Measurements from ENCODE around the gene ATP6AP1.

Gene ATP6AP1

DNA sequence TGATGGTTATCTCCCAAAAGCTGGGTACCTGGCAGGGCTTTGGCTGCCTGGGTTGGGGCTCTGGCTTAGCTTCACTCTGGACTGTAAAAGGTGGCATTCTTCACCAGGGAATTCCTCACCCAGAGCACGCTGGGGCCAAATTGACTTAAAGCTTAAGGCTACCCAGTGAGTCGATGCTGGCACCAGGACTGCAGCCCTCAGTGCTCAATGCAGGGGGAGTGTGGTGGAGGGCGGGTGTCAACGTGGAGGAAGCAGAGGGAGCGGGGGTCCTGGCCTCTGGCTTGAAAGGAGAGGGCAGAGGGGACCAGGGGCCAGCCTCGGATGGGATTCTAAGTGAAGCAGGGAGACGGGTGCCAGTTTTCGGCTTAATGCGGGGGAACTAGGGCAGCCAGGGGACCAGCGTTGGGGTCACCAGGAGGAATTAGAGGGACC is 15.0 kb downstream of the ATP6AP1 start:
- peaks cover 14% of the 10 kb centered on the region for H3K36me3 ChIP-seq (ENCODE audit: control insufficient read depth, low read length)
- H3K4me1 ChIP-seq (ENCODE audit: control insufficient read depth, low read length) = peaks cover 15% of the 10 kb centered on the region

GRCh38 chrX:154443992-154444754 is 15.7 kb downstream of the ATP6AP1 start, which contains the start of gene FAM50A:
FAM50A (plus strand) TSS chrX:154444141; CDS start chrX:154444236, 95 bp downstream.
- H3K79me2 ChIP-seq (ENCODE audit: control insufficient read depth, low read length) = peaks cover under 1% of the 10 kb centered on the region
- peaks cover 14% of the 10 kb centered on the region for H3K4me1 ChIP-seq (ENCODE audit: control insufficient read depth, low read length)
- H3K27ac ChIP-seq (ENCODE audit: low read depth, low read length) = no peak within 1 kb of the TSS
- peak within 1 kb of the TSS; percentile 74 for H3K4me3 ChIP-seq (ENCODE audit: low read length)
- no peaks in the 10 kb centered on the region for H4K20me1 ChIP-seq (ENCODE audit: control insufficient read depth, insufficient read depth, low read depth, low read length)
- H3K27me3 ChIP-seq (ENCODE audit: control insufficient read depth, low read length) = no peaks in the 10 kb centered on the region
- peaks cover 2% of the 10 kb centered on the region; the same call in 1 of the 2 replicates for H3F3A ChIP-seq (ENCODE audit: control insufficient read depth, insufficient read depth)
- H3K4me2 ChIP-seq (ENCODE audit: low read length) = peak within 1 kb of the TSS; percentile 79
- H3K36me3 ChIP-seq (ENCODE audit: control insufficient read depth, low read length) = peaks cover 9% of the 10 kb centered on the region
- no peaks in the 10 kb centered on the region for H3K9me3 ChIP-seq (ENCODE audit: control insufficient read depth, insufficient read depth, low read length)
- H3K9me2 ChIP-seq (replicated peaks; ENCODE audit: control insufficient read depth, low read length) = no peaks in the 10 kb centered on the region
- TF ChIP-seq EZH2phosphoT487 (IDR thresholded peaks at IDR 0.05; ENCODE audit: borderline replicate concordance, low read length) = no peak
- TF ChIP-seq, protein P1, sequence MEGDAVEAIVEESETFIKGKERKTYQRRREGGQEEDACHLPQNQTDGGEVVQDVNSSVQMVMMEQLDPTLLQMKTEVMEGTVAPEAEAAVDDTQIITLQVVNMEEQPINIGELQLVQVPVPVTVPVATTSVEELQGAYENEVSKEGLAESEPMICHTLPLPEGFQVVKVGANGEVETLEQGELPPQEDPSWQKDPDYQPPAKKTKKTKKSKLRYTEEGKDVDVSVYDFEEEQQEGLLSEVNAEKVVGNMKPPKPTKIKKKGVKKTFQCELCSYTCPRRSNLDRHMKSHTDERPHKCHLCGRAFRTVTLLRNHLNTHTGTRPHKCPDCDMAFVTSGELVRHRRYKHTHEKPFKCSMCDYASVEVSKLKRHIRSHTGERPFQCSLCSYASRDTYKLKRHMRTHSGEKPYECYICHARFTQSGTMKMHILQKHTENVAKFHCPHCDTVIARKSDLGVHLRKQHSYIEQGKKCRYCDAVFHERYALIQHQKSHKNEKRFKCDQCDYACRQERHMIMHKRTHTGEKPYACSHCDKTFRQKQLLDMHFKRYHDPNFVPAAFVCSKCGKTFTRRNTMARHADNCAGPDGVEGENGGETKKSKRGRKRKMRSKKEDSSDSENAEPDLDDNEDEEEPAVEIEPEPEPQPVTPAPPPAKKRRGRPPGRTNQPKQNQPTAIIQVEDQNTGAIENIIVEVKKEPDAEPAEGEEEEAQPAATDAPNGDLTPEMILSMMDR (IDR thresholded peaks at IDR 0.05; ENCODE audit: low read depth, low read length, poor library complexity, severe bottlenecking) = no peak

More for the DNA sequence above, 15.0 kb downstream of the ATP6AP1 start:
- Histone ChIP-seq H3K9me3 (ENCODE audit: control insufficient read depth, insufficient read depth, low read length) (no peaks in the 10 kb centered on the region), H3F3A (ENCODE audit: control insufficient read depth, insufficient read depth) (peaks cover 2% of the 10 kb centered on the region; the same call in 1 of the 2 replicates), H3K27me3 (ENCODE audit: control insufficient read depth, low read length) (no peaks in the 10 kb centered on the region), H4K20me1 (ENCODE audit: control insufficient read depth, insufficient read depth, low read depth, low read length) (no peaks in the 10 kb centered on the region), H3K27ac (ENCODE audit: low read depth, low read length) (no peak overlapping the region), H3K4me2 (ENCODE audit: low read length) (peak overlapping the region; percentile 63), H3K79me2 (ENCODE audit: control insufficient read depth, low read length) (peaks cover 7% of the 10 kb centered on the region), H3K4me3 (ENCODE audit: low read length) (peak overlapping the region; percentile 62), H3K9me2 (replicated peaks; ENCODE audit: control insufficient read depth, low read length) (no peaks in the 10 kb centered on the region)
- no peak for TF ChIP-seq EZH2phosphoT487 (IDR thresholded peaks at IDR 0.05; ENCODE audit: borderline replicate concordance, low read length)
- TF ChIP-seq, protein P1 (IDR thresholded peaks at IDR 0.05; ENCODE audit: low read depth, low read length, poor library complexity, severe bottlenecking) = no peak

DNA sequence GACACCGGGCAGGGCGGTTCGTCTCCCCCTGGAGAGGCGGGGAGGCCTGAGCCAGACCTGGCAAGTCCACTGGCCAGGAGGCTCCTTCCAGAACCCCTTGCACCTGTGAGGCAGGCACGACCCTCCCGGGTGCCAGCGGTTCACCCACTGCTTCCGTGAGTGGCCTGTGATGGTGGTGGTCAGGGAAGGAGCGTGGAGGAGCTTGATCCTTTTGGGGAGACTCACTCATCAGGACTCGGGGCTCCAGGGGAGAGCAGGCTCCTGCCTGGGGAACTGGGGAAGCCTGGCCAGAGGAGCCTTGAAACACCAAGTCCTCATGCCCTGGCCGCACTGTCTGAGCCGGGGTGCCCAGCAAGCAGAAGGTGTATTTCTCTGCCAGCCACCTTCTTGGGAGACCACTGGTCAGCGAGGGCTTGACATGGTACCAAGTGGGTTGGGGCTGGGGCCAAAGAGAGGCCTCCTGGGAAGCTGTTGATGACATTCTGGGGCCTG is 16.3 kb downstream of the ATP6AP1 start:
- Histone ChIP-seq H3K9me2 (replicated peaks; ENCODE audit: control insufficient read depth, low read length) (no peaks in the 10 kb centered on the region), H3K27ac (ENCODE audit: low read depth, low read length) (no peak overlapping the region), H3K36me3 (ENCODE audit: control insufficient read depth, low read length) (peaks cover 8% of the 10 kb centered on the region)

More for the DNA sequence above, 16.3 kb downstream of the ATP6AP1 start:
- Histone ChIP-seq H3F3A (ENCODE audit: control insufficient read depth, insufficient read depth) (peaks cover 2% of the 10 kb centered on the region; the same call in 1 of the 2 replicates), H3K4me3 (ENCODE audit: low read length) (peak overlapping the region; percentile 74), H3K4me2 (ENCODE audit: low read length) (peak overlapping the region; percentile 79), H3K9me3 (ENCODE audit: control insufficient read depth, insufficient read depth, low read length) (no peaks in the 10 kb centered on the region), H3K79me2 (ENCODE audit: control insufficient read depth, low read length) (no peaks in the 10 kb centered on the region; the same call in 1 of the 2 replicates), H3K4me1 (ENCODE audit: control insufficient read depth, low read length) (peaks cover 14% of the 10 kb centered on the region), H4K20me1 (ENCODE audit: control insufficient read depth, insufficient read depth, low read depth, low read length) (no peaks in the 10 kb centered on the region), H3K27me3 (ENCODE audit: control insufficient read depth, low read length) (no peaks in the 10 kb centered on the region)
- TF ChIP-seq, protein P1 (IDR thresholded peaks at IDR 0.05; ENCODE audit: low read depth, low read length, poor library complexity, severe bottlenecking) = no peak
- TF ChIP-seq EZH2phosphoT487 (IDR thresholded peaks at IDR 0.05; ENCODE audit: borderline replicate concordance, low read length) = no peak

Measured in DOHH2 (cell line).